GM23338 (cell line): ENCODE measurements around the gene DCST2. TPM values are rescaled to one million over a fixed set of nuclear protein-coding genes. Genes with fewer than 3 reads are reported as not detected.

Experiments used
- ATAC-seq: fragments of 200-7000 bp; cut with Tn5 transposase; 3 replicates; pipeline ENCODE4 v1.9.1; 2020
- DNase-seq: peaks from one replicate; pipeline ENCODE4 v3.0.0-alpha.2; 2015; ENCODE audit warnings: low spot score
- H2AFZ ChIP-seq: fragments of 200-600 bp; sonication (generic); 2 replicates; pipeline ENCODE4 v1.8.0; 2016; ENCODE audit warnings: antibody characterized with exemption, mild to moderate bottlenecking, moderate library complexity
- H3F3A ChIP-seq: fragments of 200-600 bp; sonication (generic); replicated peaks from 2 replicates; pipeline ENCODE4 v1.8.0; 2017; ENCODE audit warnings: antibody characterized with exemption, mixed run types, low read depth
- H3K27ac ChIP-seq: fragments of 200-600 bp; sonication (generic); 2 replicates; pipeline ENCODE4 v1.6.1; 2016; ENCODE audit warnings: low read depth
- H3K27me3 ChIP-seq: fragments of 200-600 bp; sonication (generic); 2 replicates; pipeline ENCODE4 v1.8.0; 2016; ENCODE audit warnings: mild to moderate bottlenecking, mixed run types, moderate library complexity; ENCODE audit not compliant: insufficient read depth
- H3K36me3 ChIP-seq: fragments of 200-600 bp; sonication (generic); 2 replicates; pipeline ENCODE4 v1.8.0; 2016; ENCODE audit warnings: mild to moderate bottlenecking; ENCODE audit not compliant: insufficient read depth
- H3K4me1 ChIP-seq: fragments of 200-600 bp; sonication (generic); 2 replicates; pipeline ENCODE4 v1.8.0; 2016; ENCODE audit warnings: mild to moderate bottlenecking, moderate library complexity; ENCODE audit not compliant: insufficient read depth
- H3K4me2 ChIP-seq: fragments of 200-600 bp; sonication (generic); 2 replicates; pipeline ENCODE4 v1.7.1; 2017; ENCODE audit warnings: mixed run types
- H3K4me3 ChIP-seq: fragments of 200-600 bp; sonication (generic); 2 replicates; pipeline ENCODE4 v1.6.1; 2016; ENCODE audit warnings: mixed run types
- H3K79me2 ChIP-seq: fragments of 200-600 bp; sonication (generic); replicated peaks from 2 replicates; pipeline ENCODE4 v1.8.0; 2017; ENCODE audit warnings: mild to moderate bottlenecking; ENCODE audit not compliant: insufficient read depth
- H3K9me2 ChIP-seq: fragments of 200-600 bp; sonication (generic); 2 replicates; pipeline ENCODE4 v1.8.0; 2017; ENCODE audit not compliant: insufficient read depth
- H4K20me1 ChIP-seq: fragments of 200-600 bp; sonication (generic); replicated peaks from 2 replicates; pipeline ENCODE4 v1.8.0; 2017; ENCODE audit warnings: mild to moderate bottlenecking; ENCODE audit not compliant: insufficient read depth
- H3K27ac Mint-ChIP-seq: 2 replicates; pipeline ENCODE4 v1.8.0; 2020; ENCODE audit warnings: inconsistent platforms, mild to moderate bottlenecking, moderate library complexity, mixed read lengths
- H3K27me3 Mint-ChIP-seq: 3 replicates; pipeline ENCODE4 v1.8.0; 2022; ENCODE audit warnings: low read depth, mild to moderate bottlenecking, moderate library complexity, mixed read lengths, inconsistent platforms; ENCODE audit not compliant: insufficient read depth, poor library complexity
- H3K36me3 Mint-ChIP-seq: 3 replicates; pipeline ENCODE4 v1.8.0; 2021; ENCODE audit warnings: low read depth, mild to moderate bottlenecking, inconsistent platforms, moderate library complexity, mixed read lengths
- H3K4me1 Mint-ChIP-seq: 3 replicates; pipeline ENCODE4 v1.8.0; 2020; ENCODE audit warnings: mild to moderate bottlenecking, inconsistent platforms, mixed read lengths
- H3K4me3 Mint-ChIP-seq: 3 replicates; pipeline ENCODE4 v1.8.0; 2021; ENCODE audit warnings: moderate library complexity, mild to moderate bottlenecking, inconsistent platforms, mixed read lengths
- H3K9me3 Mint-ChIP-seq: 3 replicates; pipeline ENCODE4 v1.8.0; 2020; ENCODE audit warnings: moderate library complexity, mild to moderate bottlenecking, inconsistent platforms, mixed read lengths
- CREB1 ChIP-seq: fragments of 250-450 bp; sonication (Bioruptor Pico); IDR thresholded peaks from 2 replicates; pipeline ENCODE4 v1.5.0; 2020; ENCODE audit warnings: low read depth, mild to moderate bottlenecking, moderate library complexity
- CTCF ChIP-seq, 2 experiments: fragments of 200-600 bp in 1 of 2; sonication (generic) in 1 of 2; conservative IDR thresholded peaks; 2 replicates each; pipeline versions ENCODE4 v1.5.1 to v1.6.1; 2016 to 2017; ENCODE audit warnings: antibody characterized with exemption in 2 of 2, low read depth in 2 of 2, mild to moderate bottlenecking in 2 of 2, moderate library complexity in 1 of 2
- POLR2AphosphoS5 ChIP-seq: IDR thresholded peaks from 2 replicates; pipeline ENCODE4 v1.6.1; 2016; ENCODE audit warnings: antibody characterized with exemption, low read depth
- polyA plus RNA-seq: library from polyadenylated mRNA; unstranded; fragments of >200 nt; fragmentation: Nextera tagmentation; extraction: Ambion mirVana; gene quantifications from 2 replicates; pipeline ENCODE4 v1.2.1, GENCODE V29; 2016
- total RNA-seq: library from RNA; depleted of rRNA; stranded (reverse); fragments of >200 nt; shearing (Covaris generic); gene quantifications from 2 replicates; pipeline ENCODE4 v1.2.3, GENCODE V29; 2014
- TF ChIP-seq, protein P1 (sequence below): IDR thresholded peaks from 2 replicates; pipeline ENCODE4 v1.6.1; 2016; ENCODE audit warnings: antibody characterized with exemption
- TF ChIP-seq, protein P2 (sequence below): fragments of 250-450 bp; sonication (Bioruptor Pico); IDR thresholded peaks from 2 replicates; pipeline ENCODE4 v1.5.0; 2020; ENCODE audit warnings: mild to moderate bottlenecking, moderate library complexity

Gene DCST2
- total and polyA plus RNA-seq, 2 experiments from 2014 or later = 0.78 TPM; not detected in 1

DNA sequence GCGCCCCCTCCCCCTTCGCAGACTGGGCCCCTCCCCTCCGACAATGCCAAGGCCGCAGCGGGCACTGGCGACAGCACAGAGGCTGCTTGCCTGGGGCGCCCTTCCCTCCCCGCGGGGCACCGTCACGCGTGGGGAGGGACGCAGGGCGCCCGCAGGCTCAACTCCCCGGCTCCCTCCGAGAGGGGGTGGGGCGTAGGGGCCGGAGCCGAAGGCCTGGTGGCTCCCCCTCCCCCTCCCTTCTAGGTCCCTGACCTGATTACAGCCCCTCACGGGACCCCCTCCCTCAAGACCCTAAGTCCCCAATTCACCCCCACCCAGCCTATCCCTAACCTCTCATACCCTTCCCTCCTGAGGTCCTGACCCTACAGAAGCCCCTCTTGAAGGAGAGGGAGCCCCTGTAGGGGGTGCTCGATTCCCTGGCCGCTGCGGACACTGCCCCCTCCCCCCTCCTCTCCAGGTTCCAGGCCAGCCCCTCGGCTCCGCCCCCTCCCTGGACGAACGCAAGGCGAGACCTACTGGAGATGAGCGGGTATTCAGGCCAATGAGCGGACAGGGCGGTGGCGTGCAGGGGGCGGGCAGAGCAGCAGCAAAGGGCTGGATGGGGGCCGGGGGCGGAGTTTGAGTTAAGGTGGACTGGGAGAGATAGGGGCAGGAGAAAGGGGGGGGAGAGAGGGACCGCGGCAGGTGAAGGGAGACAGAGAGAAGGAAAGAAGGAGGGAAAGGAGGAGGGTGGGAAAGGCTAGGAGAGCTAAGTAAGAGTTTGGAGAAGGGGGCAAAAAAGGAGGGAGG, 31.7 kb downstream of the DCST2 start:
- Histone ChIP-seq H3K36me3 (no peaks in the 10 kb centered on the region), H3K79me2 (peaks cover 28% of the 10 kb centered on the region), H3K27ac (peak overlapping the region; percentile 95), H3K9me2 (no peaks in the 10 kb centered on the region), H3K27me3 (no peaks in the 10 kb centered on the region), H2AFZ (no peak overlapping the region), H3K4me1 (peaks cover 18% of the 10 kb centered on the region), H4K20me1 (no peaks in the 10 kb centered on the region; the same call in 1 of the 2 replicates), H3K4me2 (peak overlapping the region; percentile 90), H3F3A (peaks cover 16% of the 10 kb centered on the region), H3K4me3 (peak overlapping the region; percentile 90)
- peaks cover 4% of the 10 kb centered on the region; the same call in 1 of the 3 replicates for H3K36me3 Mint-ChIP-seq
- TF ChIP-seq CREB1 (peak; percentile 73), POLR2AphosphoS5 (peak; percentile 51), CTCF (conservative IDR thresholded peaks at IDR 0.05; ENCODE audit: low read depth in 2 of 2) (peak; percentile 50 to 52)
- TF ChIP-seq, protein P1, sequence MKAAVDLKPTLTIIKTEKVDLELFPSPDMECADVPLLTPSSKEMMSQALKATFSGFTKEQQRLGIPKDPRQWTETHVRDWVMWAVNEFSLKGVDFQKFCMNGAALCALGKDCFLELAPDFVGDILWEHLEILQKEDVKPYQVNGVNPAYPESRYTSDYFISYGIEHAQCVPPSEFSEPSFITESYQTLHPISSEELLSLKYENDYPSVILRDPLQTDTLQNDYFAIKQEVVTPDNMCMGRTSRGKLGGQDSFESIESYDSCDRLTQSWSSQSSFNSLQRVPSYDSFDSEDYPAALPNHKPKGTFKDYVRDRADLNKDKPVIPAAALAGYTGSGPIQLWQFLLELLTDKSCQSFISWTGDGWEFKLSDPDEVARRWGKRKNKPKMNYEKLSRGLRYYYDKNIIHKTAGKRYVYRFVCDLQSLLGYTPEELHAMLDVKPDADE = 0 out of 2 replicates have a peak, but pooled peaks have one; percentile 3
- TF ChIP-seq, protein P2, sequence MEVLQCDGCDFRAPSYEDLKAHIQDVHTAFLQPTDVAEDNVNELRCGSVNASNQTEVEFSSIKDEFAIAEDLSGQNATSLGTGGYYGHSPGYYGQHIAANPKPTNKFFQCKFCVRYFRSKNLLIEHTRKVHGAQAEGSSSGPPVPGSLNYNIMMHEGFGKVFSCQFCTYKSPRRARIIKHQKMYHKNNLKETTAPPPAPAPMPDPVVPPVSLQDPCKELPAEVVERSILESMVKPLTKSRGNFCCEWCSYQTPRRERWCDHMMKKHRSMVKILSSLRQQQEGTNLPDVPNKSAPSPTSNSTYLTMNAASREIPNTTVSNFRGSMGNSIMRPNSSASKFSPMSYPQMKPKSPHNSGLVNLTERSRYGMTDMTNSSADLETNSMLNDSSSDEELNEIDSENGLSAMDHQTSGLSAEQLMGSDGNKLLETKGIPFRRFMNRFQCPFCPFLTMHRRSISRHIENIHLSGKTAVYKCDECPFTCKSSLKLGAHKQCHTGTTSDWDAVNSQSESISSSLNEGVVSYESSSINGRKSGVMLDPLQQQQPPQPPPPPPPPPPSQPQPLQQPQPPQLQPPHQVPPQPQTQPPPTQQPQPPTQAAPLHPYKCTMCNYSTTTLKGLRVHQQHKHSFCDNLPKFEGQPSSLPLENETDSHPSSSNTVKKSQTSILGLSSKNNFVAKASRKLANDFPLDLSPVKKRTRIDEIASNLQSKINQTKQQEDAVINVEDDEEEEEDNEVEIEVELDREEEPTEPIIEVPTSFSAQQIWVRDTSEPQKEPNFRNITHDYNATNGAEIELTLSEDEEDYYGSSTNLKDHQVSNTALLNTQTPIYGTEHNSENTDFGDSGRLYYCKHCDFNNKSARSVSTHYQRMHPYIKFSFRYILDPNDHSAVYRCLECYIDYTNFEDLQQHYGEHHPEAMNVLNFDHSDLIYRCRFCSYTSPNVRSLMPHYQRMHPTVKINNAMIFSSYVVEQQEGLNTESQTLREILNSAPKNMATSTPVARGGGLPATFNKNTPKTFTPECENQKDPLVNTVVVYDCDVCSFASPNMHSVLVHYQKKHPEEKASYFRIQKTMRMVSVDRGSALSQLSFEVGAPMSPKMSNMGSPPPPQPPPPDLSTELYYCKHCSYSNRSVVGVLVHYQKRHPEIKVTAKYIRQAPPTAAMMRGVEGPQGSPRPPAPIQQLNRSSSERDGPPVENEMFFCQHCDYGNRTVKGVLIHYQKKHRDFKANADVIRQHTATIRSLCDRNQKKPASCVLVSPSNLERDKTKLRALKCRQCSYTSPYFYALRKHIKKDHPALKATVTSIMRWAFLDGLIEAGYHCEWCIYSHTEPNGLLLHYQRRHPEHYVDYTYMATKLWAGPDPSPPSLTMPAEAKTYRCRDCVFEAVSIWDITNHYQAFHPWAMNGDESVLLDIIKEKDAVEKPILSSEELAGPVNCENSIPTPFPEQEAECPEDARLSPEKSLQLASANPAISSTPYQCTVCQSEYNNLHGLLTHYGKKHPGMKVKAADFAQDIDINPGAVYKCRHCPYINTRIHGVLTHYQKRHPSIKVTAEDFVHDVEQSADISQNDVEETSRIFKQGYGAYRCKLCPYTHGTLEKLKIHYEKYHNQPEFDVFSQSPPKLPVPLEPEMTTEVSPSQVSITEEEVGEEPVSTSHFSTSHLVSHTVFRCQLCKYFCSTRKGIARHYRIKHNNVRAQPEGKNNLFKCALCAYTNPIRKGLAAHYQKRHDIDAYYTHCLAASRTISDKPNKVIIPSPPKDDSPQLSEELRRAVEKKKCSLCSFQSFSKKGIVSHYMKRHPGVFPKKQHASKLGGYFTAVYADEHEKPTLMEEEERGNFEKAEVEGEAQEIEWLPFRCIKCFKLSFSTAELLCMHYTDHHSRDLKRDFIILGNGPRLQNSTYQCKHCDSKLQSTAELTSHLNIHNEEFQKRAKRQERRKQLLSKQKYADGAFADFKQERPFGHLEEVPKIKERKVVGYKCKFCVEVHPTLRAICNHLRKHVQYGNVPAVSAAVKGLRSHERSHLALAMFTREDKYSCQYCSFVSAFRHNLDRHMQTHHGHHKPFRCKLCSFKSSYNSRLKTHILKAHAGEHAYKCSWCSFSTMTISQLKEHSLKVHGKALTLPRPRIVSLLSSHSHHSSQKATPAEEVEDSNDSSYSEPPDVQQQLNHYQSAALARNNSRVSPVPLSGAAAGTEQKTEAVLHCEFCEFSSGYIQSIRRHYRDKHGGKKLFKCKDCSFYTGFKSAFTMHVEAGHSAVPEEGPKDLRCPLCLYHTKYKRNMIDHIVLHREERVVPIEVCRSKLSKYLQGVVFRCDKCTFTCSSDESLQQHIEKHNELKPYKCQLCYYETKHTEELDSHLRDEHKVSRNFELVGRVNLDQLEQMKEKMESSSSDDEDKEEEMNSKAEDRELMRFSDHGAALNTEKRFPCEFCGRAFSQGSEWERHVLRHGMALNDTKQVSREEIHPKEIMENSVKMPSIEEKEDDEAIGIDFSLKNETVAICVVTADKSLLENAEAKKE (CRISPR knock-in tag) = no peak
- H3K27ac Mint-ChIP-seq = peak overlapping the region; percentile 83
- peaks cover 21% of the 10 kb centered on the region for H3K27me3 Mint-ChIP-seq
- ATAC-seq (peak; percentile 33), DNase-seq (peak; percentile 100)
- H3K9me3 Mint-ChIP-seq = no peaks in the 10 kb centered on the region
- peaks cover 40% of the 10 kb centered on the region for H3K4me1 Mint-ChIP-seq
- H3K4me3 Mint-ChIP-seq = peak overlapping the region; percentile 92
